ENCODE results near the gene TMX1. TPM values are rescaled to one million over a fixed set of nuclear protein-coding genes. Genes with fewer than 3 reads are reported as not detected.

The TMX1 gene
- total RNA-seq, 1 donor, result 85.1 TPM

GRCh38 chr14:51240804-51241380, 845 bp downstream of the TMX1 start:
- peak overlapping the region; percentile 74 for H3K4me3 ChIP-seq (ENCODE audit: low read depth, low read length)
- TF ChIP-seq CTCF (IDR thresholded peaks at IDR 0.05; ENCODE audit: insufficient read depth, low read depth, low read length), result no peak
- DNase-seq (ENCODE audit: low read depth), result no peak

- DNase-seq (ENCODE audit: low read depth), result no peak
- TF ChIP-seq CTCF (IDR thresholded peaks at IDR 0.05; ENCODE audit: insufficient read depth, low read depth, low read length), result peak; percentile 8
- no peak overlapping the region for H3K4me3 ChIP-seq (ENCODE audit: low read depth, low read length)
Observed at GRCh38 chr14:51242545-51243490, 2.8 kb downstream of the TMX1 start.

GRCh38 chr14:51244591-51244990, 4.5 kb downstream of the TMX1 start:
- H3K4me3 ChIP-seq (ENCODE audit: low read depth, low read length), result no peak overlapping the region
- no peak for DNase-seq (ENCODE audit: low read depth)
- no peak for TF ChIP-seq CTCF (IDR thresholded peaks at IDR 0.05; ENCODE audit: insufficient read depth, low read depth, low read length)

GRCh38 chr14:51246032-51246431, 6.0 kb downstream of the TMX1 start:
- no peak for DNase-seq (ENCODE audit: low read depth)
- TF ChIP-seq CTCF (IDR thresholded peaks at IDR 0.05; ENCODE audit: insufficient read depth, low read depth, low read length), result no peak
- no peak overlapping the region for H3K4me3 ChIP-seq (ENCODE audit: low read depth, low read length)

- TF ChIP-seq CTCF (IDR thresholded peaks at IDR 0.05; ENCODE audit: insufficient read depth, low read depth, low read length), result no peak
- no peak for DNase-seq (ENCODE audit: low read depth)
- no peak overlapping the region for H3K4me3 ChIP-seq (ENCODE audit: low read depth, low read length)
Observed at GRCh38 chr14:51248016-51248987, 8.3 kb downstream of the TMX1 start.

GRCh38 chr14:51251486-51251885, 11.4 kb downstream of the TMX1 start:
- no peak for TF ChIP-seq CTCF (IDR thresholded peaks at IDR 0.05; ENCODE audit: insufficient read depth, low read depth, low read length)
- DNase-seq (ENCODE audit: low read depth), result no peak

More at GRCh38 chr14:51251486-51251885, 11.4 kb downstream of the TMX1 start:
- no peak overlapping the region for H3K4me3 ChIP-seq (ENCODE audit: low read depth, low read length)

Measured in fibroblast of villous mesenchyme (primary cell).